HG02885 (cell line): Measurements from ENCODE around the gene UBA3.
A peak's percentile ranks its signal among the peaks of the same experiment; 100 is the strongest.

ENCODE experiments used
- ATAC-seq: cut with Tn5 transposase; IDR thresholded peaks from one replicate; pipeline ENCODE4 v1.9.1; 2021; ENCODE audit warnings: mild to moderate bottlenecking; ENCODE audit not compliant: unreplicated experiment, poor library complexity

Gene UBA3

GRCh38 chr3:69102384-69102783, 22.2 kb upstream of the UBA3 start:
- no peak for ATAC-seq

DNA sequence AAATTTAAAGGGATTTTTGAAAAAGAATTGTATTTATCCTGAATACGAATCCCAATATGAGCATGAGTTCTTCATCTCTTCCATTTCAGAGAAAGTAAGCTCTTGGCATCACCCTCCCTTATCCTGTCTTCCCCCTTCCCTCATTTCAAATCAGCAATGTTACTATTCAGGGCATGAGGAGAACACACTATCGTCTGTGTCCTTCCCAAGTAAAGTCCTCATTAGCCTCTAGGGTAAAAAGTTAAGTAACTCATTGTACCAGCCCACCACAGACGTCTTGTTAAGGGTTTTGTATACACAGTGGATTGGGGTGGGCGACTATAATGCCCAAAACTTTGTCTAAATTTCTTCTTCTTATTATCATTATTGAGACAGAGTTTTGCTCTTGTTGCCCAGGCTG, 19.4 kb upstream of the UBA3 start:
- no peak for ATAC-seq

DNA sequence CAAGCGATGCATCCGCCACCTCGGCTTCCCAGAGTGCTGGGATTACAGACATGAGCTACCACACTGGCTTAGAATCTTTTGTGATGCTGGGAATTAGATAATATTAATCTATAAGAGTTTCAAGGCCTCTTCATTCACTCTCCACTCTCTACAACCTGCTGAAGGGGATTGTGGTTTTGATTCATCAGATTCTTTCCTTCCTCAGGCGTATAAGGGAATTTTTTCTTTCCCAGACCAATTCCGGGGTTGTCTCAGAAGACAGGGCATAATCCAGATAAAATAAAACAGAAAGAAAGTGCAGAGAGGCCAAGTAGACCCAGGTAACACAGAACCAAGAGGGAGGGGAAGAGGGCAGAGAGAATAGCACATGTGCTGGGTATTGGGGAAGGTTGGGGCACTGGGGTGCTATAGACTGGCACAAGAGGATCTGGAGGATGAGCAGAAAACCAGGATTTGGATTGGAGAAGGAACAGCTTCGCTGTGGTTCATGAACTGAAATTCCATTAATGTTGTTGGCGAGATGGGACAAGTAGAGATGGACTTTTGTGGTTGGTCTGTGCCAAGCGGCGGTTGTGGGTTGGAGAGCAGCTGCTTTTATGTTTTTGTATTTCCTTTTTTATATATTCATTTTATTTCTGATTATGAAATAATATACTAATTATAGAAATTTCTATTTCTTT, 17.4 kb upstream of the UBA3 start:
- no peak for ATAC-seq

GRCh38 chr3:69096299-69096698, 16.1 kb upstream of the UBA3 start:
- ATAC-seq: no peak

DNA sequence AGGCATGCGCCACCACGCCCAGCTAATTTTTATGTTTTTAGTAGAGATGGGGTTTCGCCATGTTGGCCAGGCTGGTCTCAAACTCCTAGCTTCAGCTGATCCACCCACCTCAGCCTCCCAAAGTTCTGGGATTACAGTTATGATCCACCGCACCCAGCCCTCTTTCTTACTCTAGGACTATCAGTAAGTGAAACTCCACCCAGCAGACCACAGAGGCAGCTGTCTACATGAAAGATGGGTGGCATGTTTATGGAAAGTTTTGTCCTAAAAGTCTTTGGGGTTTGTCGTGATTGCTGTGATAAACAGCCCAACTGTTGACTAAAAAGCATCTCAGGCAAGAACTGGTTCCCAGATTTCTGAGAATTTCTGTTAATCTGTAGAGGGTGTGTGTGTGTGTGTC, 15.5 kb upstream of the UBA3 start:
- peak; percentile 22 for ATAC-seq

DNA sequence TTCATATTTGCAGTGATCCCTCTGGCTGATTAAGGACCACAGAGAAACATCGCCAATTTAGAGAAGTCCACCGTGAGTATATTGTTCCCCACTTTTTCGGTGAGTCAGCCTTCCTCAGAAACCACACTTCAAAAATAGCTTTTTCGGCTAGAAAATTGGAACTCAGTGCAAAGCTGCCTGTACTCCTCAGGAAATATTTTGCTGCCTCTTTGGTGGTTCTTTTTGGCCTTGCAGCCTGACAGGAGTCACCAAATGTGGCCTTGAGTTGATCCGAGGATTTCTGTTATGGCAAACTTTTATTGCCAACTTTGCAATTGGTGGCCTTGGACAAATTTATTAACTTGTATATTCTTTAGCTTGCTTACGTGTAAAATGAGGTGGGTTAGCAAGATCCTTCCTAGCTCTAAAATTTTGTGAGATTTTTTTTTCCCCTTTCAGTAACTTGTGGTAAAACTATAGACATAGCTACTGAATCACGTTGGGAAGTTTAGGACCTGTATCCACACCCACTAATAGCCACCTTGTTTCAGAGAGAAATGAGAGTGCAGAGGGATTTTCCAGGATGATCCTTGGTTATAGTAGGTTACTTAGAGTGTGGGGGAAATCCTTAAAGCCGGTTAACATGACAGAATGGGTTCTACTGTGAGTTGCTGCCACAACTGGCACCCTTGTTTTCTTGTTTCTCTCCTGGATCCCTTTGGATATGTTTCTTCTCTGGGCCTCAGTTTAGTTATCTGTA, 14.5 kb upstream of the UBA3 start:
- no peak for ATAC-seq

DNA sequence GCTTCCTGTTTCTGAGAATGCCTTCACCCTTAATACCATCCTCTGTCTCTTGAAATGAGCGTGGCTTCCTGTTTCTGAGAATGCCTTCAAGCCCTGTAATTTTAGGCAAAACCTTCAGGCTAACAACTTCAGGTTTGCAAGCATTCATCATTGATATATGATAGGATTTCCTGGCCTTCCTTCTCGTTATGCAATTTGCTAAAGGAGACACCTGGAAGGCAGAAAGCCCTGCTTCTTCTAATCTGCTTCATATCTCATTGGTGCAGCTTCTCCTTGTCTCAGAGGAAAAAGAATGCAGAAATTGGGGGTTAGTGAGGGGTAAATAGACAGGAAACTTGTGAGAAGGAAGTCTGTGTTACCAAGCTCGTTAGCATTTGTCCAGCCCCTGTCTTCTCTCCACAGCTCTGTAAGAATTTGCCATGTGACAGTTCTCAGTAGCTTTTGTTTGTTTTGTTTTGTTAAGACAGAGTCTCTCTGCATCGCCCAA, 11.9 kb upstream of the UBA3 start:
- peak; percentile 76 for ATAC-seq

DNA sequence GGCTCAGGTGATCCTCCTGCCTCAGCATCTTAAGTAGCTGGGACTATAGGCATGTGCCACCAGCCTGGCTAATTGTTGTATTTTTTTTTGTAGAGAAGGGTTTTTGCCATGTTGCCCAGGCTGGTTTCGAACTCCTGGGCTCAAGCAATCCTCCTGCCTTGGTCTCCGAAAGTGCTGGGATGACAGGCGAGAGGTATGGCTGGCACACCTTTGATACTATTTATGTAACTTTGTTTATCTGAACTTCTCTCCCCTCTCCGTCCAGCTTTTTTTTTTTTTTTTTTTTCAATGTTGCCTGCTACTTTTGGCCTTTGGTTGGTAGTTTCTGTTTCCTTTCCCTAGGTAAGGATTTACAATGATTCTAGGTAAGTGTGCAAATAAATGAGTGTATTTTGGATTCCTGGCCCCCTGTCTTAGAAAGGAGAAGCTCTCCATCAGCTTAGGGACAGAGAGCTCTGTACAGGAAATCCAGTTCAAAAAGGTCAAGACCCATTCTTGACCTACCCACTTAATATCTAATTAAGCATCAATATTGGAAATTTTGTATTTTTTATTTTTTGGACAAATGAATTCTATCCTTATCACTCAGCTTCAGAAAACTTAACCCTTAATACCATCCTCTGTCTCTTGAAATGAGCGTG, 11.3 kb upstream of the UBA3 start:
- ATAC-seq: no peak

GRCh38 chr3:69090021-69090420, 9.9 kb upstream of the UBA3 start:
- no peak for ATAC-seq

DNA sequence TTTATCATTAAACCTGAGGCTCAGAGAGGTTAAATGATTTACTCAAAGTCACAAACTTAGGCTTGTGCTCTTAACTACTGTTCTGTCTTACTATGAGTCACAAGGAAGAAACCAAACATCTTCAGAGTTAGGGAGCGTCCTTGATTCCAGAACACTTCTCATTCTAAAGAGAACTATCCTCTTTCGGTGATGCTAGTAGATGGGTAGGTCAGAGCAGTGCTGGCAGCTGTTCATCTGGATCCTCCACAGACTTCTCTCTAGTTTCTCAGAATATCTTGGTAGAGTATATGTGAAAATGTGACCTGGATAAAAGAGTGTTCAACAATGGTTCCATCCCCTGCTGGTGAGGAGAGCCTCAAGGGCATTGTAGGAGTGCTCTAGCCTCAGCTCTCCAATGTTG, 7.9 kb upstream of the UBA3 start:
- peak; percentile 17 for ATAC-seq

DNA sequence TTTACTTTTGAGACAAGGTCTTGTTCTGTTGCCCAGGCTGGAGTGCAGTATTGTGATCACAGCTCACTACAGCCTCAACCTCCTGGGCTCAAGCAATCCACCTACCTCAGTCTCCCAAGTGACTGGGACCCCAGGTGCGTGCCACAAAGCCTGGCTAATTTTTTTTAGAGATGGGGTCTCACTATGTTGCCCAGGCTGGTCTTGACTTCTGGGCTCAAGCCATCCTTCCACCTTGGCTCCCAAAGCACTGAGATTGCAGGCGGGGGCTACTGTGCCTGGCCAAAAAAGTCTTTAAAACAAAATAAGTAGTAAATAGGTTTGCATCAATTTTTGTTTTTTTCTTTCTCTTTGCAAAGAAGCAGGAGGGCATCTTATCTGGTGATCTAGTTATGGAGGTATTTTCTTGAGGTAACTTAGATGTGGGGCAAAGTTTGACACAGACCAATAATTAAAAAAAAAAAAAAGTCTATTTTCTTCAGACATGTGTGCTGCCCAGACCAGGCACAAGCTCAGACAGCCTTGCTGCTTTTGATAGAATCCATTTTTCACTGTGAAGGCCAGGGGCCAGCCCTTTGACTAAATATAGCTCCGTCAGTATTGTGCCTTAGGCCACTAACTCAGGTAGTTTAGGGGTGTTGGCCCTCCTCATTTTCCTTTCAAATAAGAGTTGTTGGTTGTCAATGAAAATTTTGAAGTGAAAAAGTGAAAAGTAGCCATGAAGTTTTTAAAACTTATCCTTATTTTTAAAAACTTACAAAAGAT, 7.0 kb upstream of the UBA3 start:
- ATAC-seq: no peak

- ATAC-seq: no peak
These were observed 5.9 kb upstream of the UBA3 start for GRCh38 chr3:69085833-69086722.

DNA sequence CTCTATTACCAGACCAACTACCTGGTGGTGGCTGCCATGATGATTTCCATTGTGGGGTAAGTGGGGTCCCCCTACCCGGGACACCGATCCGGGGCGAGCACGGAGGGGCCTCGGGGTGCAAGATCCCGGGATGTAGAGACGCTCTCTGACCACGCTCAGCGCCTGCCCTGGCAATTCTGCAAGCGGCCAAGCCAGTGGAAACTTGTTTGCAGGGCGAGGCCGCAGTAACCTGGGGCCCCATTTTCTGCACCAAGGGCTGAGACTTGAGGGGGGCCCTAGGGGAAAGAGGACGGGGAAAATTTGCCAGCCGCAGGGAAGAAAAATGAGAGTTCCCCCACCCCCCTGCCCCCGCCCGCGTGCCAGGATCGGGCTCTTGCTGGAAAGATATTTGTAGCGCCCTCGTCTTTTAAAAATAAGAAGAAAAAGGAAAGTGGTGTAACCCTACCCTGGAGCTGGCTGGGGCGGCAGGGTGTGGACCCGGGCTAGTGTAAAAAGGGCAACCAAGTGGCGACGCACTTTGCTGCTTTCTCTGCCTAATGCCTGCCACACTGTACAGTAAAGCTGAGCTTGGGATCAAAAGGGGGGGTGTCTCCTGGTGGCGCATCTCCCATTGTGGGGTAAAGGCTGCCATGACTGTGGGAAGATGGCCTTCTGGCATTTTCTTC, 5.1 kb upstream of the UBA3 start:
- no peak for ATAC-seq

DNA sequence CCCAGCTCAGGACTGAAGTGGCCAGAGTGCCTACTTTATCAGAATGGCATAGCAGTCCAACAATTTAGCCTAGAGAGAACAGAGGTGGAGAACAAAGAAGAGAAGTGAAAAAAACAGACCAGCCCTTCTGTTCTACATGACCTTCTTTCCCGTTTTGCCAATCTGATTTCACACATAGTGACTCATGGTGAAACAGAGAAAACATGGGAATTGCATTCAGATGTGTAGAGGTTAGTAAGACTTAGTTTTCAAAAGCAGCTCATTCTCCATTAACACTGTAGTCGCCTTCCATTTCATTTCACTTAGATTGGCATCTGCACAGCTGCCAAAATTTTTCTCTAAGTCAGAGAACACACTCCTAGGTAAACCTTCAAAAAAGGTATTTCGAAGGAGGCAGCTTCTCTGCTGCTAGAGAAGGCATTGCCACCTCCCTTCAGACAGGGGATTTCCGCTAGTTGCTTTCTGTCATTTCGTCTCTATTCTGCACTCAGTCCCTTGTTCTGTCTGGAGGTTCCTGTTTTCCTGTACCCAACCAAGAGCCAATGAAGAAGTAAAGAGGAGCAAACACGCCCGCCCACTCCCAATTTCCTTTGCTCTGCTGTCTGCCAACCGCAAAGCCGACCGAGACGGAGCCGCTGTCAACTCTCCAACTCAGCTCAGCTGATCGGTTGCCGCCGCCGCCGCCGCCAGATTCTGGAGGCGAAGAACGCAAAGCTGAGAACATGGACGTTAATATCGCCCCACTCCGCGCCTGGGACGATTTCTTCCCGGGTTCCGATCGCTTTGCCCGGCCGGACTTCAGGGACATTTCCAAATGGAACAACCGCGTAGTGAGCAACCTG, 4.4 kb upstream of the UBA3 start, which contains the start of gene ARL6IP5:
ARL6IP5 (plus strand) TSS at position 612 of the 842 bp plus-strand sequence; CDS start at position 723, 111 bp downstream.
- ATAC-seq: peak; percentile 50

GRCh38 chr3:69082805-69083204, 2.6 kb upstream of the UBA3 start:
- peak; percentile 65 for ATAC-seq

GRCh38 chr3:69082361-69082760, 2.2 kb upstream of the UBA3 start:
- no peak for ATAC-seq

DNA sequence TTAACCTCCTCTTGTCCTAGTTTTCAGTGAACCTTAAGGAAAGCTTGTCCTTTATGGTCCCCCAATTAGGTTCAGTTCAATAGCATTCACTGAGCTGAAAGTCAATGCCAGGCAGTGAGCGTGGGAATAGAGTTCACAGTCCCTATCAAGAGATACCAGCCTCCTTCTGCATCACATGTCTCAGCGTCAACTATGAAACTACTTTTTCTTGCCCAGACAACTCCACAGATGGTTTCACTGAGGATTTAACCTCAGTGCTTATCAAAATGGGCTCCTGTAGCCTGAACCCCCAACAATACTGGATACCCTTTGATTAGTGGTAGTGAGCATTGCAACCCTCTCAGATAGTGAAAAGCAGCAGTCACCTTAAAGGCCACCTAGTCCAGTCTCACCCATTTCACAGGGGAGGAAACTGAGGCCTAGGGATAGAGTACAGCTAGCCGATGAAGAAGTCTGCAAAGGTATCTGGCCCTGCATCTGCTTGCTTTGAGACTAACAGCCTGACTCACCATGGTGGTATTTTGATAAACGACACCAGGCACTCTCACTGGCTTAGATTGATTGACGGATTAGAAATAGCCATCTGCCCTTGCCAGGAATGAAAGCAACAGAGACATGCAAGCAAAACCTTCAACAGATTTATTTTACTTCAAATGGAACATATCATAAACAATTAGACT, 1.6 kb upstream of the UBA3 start:
- no peak for ATAC-seq
